ENCODE results near the gene FFAR4.

Gene FFAR4

GRCh38 chr10:93600446-93601145, 34.1 kb downstream of the FFAR4 start:
- no peak for DNase-seq (ENCODE audit: low read depth)

DNA sequence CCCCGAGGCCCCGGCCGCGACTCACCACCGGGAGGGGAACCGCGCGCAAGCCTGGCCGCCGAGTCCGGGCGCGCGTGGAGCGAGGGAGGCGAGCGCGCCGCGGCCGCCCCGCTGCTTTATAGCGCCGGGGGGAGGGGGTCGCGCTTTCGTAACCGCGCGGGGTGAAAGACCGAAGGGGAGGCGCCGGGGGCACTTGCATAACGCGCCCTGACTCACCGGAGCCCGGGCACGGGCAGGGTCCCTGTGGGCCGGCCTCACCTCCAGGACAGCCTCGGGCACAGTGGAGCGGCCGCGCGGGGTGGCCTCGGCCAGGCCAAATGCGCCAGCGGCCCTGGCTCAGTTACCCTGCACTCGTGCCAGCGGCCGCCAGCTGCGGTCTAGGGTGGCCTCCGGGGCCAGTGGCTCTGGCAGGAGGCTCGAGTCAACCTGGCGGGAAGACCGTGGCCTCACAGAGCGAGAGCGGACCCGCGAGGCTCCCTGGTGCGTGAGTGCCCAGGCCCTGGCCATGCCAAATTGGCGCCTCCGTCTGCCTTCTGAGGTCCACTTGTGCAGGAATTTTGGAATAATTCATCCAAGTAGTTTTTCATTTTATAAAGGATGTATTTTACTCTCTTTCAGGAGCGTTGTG, 34.8 kb downstream of the FFAR4 start, which contains the start of gene RBP4:
RBP4 (minus strand) TSS at position 90 of the 628 bp plus-strand sequence. CDS start 207 bp downstream, outside the sequence.
- no peak for DNase-seq (ENCODE audit: low read depth)

GRCh38 chr10:93601774-93602162, 35.3 kb downstream of the FFAR4 start:
- DNase-seq (ENCODE audit: low read depth): no peak

GRCh38 chr10:93603023-93603422, 36.6 kb downstream of the FFAR4 start:
- DNase-seq (ENCODE audit: low read depth): no peak

- DNase-seq (ENCODE audit: low read depth): no peak
Observed at GRCh38 chr10:93604146-93604545, 37.7 kb downstream of the FFAR4 start.

DNA sequence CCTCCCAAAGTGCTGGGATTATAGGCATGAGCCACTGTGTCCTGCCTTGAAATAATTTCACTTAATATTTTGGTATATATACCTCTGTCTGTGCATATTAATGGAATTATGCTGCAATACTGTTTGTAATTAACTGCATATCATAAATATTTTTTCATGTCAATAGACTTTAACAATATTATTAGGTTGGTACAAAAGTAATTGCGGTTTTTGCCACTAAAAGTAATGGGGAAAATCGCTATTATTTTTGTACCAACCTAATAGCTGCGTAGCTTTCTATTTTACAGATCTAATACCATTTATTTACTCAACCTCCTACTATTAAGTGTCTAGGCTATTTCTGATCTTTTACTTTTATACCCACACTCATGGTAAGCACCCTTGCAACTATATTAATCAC, 42.0 kb downstream of the FFAR4 start:
- no peak for DNase-seq (ENCODE audit: low read depth)

- no peak for DNase-seq (ENCODE audit: low read depth)
Observed at GRCh38 chr10:93612311-93612710, 45.8 kb downstream of the FFAR4 start, which contains the start of gene PDE6C. Gene PDE6C, plus strand, starts transcription at chr10:93612537. Its CDS starts 189 bp downstream, at chr10:93612726.

GRCh38 chr10:93613126-93613525, 46.7 kb downstream of the FFAR4 start:
- DNase-seq (ENCODE audit: low read depth): no peak

DNA sequence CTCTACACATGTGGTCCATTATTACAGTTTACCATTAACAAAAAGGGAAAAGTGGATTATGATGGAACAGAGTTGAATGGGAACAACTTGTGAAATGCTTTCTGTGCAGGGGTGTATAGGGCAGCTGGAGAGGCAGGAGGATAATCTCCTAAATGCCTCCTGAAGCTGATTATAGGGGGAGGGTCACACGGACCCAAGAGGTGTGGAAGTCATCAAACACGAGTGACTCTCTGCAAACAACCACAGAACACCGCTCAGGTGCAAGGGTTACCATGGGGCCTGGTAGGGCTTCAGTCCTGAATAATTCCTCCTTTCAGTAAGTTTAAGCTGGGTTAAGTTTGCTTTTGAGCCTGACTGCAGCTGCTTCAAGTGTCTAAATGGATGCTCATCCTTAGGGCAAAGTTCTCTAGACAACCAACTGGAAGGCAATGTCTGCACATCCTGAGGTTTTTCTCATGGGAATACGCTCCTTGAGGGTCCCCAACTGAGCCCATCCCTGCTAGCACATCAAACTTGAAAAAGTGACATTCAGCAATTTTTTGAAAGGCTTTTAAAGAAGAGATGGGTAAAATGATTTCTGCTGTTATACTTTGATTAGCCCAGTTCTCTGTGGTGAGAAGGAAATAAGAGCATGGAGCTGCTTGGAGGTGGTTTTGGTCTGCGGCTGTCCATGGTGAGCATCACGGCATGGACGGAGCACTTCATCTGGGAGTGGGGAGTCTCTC, 47.8 kb downstream of the FFAR4 start:
- DNase-seq (ENCODE audit: low read depth): no peak

DNA sequence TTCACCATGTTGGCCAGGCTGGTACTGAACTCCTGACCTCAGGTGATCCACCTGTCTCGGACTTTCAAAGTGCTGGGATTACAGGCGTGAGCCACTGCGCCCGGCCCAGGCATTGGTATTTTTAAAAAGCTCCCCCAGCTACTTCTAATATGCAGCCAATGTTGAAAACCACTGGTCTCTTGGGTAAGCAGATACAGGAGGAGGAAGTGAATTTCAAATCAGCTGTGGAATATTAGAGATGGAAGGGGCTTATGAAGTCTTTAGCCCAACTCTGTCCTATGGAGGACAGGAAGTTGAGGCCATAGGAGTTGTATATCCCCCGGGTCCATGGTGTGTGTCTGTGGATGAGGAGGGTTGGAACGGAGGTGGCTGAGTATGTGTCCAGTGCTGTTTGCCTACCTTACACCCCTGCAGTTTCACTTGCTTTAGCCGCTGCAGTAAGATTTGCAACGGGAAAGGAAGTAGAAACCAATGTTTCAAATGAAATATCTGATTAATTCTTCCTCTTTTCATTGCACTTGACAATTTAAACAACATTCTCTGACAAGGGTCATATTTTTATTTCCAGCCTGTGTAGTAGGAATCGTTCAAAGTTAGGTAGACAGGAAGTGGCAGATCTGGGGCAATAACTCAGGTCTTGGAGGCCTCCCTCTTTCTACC, 49.2 kb downstream of the FFAR4 start:
- no peak for DNase-seq (ENCODE audit: low read depth)

- no peak for DNase-seq (ENCODE audit: low read depth)
Observed at GRCh38 chr10:93620925-93621324, 54.5 kb downstream of the FFAR4 start.

- DNase-seq (ENCODE audit: low read depth): no peak
Observed at GRCh38 chr10:93622942-93623341, 56.5 kb downstream of the FFAR4 start.

GRCh38 chr10:93628858-93629257, 62.4 kb downstream of the FFAR4 start:
- no peak for DNase-seq (ENCODE audit: low read depth)

- no peak for DNase-seq (ENCODE audit: low read depth)
Observed at GRCh38 chr10:93629647-93630305, 63.3 kb downstream of the FFAR4 start.

GRCh38 chr10:93630625-93631557, 64.4 kb downstream of the FFAR4 start:
- no peak for DNase-seq (ENCODE audit: low read depth)
